HG03575 (cell line): ENCODE data around the gene MIGA2.

Experiments used
- ATAC-seq: cut with Tn5 transposase; IDR thresholded peaks from one replicate; pipeline ENCODE4 v1.9.1; 2021; ENCODE audit not compliant: unreplicated experiment, insufficient number of reproducible peaks, low FRiP score; ENCODE audit errors: extremely low read depth

MIGA2 gene

DNA sequence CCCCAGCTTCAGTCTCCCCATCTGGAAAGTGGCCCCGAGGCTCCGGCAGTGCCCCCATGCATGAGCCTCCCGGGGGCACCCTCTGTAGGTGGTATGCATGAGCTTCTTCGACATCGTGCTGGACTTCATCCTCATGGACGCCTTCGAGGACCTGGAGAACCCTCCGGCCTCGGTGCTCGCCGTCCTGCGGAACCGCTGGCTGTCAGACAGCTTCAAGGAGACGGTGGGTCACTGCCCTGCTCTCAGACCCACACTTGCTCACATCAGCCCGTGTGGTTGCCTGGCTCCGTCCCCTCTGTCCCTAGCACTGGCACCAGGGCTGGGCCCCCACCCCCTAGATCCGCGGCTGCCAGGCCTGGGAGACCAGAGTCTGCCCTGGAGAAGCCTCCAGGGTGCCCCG is 31.7 kb downstream of the MIGA2 start:
- no peak for ATAC-seq

DNA sequence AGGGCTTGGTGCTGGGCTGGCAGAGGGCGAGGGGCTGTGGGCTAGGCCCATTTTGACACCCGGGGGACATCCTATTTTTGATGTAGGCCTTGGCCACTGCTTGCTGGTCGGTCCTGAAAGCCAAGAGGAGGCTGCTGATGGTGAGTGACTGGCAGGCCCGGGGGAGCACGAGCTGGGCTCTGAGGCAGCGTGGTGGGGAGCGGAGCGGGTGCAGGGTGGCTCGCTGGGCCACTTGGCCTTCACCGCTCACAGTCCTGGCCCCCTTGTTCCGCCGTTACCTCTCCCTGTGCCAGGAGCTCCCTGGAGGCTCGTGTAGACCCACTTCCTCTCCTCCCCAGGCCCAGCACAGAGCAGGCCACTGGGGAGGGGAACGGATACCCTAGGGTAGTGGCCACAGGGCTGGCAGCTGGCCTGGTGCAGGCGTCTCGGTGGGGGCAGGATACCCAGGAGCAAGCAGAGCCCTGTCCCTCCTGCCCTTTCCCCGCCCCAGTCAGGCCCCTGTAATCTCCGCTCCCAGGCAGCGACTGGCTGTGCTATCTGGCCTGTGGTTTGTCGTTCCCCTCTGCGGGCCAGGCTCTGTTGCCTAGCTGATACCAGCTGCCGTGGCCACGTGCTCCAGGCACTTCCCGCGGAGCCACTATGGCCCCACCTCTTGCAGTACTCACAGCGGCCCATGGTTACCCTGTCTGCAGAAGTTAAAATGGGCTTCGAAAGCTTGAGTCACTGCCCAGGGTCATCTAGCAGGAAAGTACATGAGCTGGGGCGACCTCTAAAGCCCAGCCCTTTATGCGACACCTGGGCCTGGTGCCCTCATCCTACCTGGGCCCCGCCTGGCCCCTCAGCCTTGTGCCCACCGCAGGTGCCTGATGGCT is 32.8 kb downstream of the MIGA2 start:
- ATAC-seq: no peak

DNA sequence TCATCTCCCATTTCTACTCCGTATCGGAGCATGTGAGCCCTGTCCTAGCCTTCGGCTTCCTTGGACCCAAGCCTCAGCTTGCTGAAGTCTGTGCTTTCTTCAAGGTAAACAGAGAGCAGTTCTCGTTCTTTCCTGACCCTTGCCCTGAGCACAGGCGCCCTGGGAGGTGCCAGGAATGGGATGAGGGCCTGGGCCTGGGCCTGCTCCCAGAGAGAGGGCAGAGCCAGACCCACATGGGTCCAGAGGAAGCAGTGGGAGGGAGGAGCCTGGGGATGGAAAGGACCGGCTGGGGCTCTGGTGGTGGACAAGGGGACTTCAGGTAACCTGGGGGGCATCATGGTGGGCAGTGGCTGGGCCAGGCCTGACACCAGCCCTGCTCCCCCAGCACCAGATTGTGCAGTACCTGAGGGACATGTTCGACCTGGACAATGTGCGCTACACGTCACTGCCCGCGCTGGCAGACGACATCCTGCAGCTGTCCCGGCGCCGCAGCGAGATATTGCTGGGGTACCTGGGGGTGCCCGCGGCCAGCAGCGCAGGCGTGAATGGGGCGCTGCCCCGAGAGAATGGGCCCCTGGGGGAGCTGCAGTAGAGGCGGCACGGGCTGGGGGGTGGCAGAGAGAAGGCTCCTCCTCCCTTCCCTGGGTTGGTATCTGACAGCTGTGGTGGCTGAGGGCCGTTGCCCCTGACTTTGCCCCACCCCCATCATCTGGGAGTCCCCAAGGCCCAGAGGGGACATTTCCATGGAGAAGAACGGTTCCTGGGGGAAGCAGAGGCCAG is 33.6 kb downstream of the MIGA2 start:
- no peak for ATAC-seq

DNA sequence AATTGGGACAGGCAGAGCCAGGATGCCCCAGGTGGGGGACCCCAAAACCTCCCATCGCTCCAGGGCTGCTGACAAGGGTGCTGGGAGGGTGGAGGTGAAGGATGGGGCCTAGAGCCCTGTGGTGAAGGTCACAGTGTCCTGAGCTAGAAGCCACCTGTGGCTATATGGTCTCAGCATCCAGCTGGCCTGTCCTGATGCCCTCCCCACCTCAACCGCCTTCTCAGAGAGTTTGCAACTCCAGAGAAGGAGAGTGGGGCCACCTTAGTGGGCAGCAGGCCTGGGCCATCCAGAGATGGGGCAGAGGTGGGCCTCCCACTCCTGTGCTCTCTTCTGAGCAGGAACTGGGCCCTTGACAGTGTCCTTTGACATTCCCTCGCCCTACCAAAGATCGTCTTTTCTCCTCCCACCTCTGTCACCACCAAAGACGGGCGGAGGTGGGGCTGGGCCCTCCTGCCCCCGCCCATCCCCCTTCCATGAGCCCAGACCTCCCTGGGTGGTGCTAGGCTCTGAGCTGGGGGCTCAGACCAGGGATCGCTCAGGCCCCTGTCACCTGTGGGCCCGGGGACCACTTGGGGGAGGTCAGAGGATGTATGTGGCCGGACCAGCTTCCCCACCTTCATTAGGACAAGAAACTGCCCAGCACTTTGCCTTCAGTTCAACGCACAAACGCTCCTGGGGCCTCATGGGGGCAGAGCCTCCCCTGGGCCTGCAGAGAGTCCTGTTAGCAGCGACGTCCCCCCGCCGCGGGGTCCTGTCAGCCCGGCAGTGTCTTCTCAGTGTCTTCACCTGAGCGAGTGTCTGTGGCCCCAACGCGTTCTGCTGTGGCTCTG is 34.5 kb downstream of the MIGA2 start:
- no peak for ATAC-seq

DNA sequence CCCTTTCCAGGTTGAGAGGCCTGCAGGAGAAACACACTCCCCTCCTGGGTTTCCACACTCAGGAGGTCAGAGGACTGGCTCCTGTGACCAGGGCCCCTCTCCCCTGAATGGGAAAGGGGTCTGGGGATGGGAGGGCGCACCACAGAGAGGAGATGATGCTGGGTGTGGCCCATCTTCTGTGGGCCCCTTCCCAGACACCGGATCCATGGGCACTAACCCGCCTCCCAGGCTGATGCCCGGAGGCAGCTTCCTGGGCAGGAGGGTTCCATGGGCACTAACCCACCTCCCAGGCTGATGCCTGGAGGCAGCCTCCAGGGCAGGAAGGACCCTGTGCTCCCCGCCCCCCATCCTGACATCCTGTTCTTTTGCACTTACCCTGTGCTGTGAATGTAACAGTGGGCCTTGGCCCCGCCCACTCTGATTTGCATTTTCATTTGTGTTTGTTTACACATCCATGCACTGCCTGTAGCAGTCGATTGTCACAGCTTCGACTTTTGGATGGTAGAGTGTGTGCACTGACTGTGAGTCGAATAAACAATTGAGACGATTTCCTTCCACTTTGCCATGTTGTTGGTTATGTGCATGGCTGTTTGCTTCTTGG is 35.2 kb downstream of the MIGA2 start:
- no peak for ATAC-seq

DNA sequence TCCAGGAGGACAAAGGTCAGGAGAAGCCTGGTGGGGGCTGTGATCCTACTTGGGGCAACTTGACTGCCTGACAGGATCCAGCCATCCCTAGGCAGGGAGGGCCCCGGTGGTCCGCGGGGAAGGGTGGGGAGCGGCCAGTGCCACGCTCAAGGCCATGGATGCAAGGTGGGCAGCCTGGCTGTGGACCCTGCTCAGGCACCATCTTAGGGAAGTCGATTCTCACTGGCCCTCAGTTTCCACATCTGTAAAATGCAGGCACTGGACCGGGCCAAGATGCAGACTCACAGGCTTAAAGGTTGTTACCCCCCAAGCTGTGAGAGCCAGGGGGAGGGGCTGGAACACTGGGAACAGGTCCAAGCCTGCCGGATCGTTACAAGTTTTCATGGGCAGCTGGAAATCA is 35.7 kb downstream of the MIGA2 start:
- no peak for ATAC-seq

DNA sequence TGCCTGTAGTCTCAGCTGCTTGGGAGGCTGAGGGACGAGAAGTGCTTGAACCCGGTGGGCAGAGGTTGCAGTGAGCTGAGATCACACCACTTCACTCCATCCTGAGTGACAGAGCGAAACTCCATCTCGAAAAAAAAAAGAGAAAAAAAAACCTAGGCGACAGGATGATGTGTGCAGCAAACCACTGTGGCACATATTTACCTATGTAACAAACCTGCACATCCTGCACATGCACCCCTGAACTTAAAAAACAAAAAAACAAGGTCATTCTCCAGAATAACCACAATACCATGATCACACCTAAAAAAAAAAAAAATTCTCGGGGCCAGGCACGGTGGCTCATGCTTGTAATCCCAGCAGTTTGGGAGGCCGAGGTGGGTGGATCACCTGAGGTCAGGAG is 37.0 kb downstream of the MIGA2 start:
- ATAC-seq: no peak

DNA sequence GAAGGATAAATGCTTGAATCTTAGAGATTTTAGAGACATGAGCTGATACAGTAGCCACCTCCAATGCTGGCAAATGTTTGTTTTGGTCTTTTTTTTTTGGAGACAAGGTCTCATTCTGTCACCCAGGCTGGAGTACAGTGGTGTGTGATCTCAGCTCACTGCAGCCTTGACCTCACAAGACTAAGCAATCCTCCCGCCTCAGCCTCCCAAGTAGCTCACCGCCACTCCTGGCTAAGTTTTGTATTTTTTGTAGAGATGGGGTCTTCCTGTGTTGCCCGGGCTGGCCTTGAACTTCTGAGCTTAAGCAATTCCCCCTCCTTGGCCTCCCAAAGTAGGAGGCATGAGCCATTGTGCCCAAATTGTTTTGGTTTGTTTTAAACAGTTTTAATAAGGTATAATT is 37.7 kb downstream of the MIGA2 start:
- ATAC-seq: no peak

DNA sequence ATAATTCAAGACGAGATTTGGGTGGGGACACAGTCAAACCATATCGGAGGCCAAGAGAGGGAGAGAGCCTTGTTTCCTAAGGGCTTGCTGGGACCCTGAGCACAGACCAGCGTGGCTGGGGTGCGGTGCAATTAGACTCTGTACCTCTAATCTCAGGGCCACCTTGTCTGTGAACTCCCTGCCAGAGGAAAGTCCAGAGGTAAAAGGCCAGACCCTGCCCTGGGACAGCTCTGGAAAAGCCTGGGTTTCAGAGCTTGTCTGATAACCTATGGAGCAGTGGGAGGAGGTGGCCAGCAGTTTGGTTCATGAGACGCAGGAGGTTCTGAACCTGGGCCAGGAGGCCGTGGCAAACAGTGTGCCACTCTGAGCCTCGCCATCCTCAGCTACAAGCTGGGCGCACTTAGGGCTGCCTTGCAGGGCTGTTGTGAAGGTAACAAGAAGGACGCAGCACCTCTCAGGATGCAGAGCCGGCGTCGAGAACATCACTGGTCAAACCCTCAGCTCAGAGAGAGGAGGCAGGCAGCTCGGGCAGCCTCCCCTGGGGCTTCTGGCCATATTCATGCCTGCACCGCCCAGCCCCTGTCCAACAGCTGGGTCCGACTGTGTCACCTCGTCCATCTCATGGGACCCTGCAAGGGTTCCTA is 39.7 kb downstream of the MIGA2 start:
- no peak for ATAC-seq

DNA sequence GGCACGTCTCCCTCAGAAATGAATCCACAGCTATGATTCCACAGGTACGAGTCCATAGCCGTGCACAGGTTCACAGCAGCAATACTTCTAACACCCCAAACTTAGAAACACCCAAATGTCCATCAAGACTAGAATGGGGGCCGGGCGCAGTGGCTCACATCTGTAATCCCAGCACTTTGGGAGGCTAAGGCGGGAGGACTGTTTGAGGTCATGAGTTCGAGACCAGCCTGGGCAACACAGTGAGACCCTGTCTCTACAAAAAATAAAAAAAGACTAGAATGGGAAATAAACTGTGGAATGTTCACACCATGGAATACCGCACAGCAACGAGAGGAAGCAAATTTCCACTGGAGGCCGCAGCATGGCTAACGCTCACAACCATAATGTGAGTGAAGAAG is 40.2 kb downstream of the MIGA2 start:
- ATAC-seq: no peak

DNA sequence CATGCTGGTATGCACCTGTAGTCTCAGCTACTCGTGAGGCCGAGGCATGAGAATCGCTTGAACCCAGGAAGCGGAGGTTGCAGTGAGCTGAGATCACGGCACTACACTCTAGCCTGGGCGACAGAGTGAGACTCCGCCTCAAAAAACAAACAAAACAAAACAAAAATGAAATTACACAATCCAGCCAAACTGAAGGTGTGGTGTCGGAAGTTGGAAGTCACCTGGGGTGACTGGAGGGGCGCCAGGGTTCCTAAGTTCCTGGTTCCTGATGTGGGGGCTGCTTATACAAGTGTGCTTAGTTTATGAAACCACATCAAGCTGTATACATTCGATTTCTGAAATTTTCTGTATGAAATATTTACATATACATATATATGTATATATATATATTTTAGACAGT is 40.8 kb downstream of the MIGA2 start:
- no peak for ATAC-seq

DNA sequence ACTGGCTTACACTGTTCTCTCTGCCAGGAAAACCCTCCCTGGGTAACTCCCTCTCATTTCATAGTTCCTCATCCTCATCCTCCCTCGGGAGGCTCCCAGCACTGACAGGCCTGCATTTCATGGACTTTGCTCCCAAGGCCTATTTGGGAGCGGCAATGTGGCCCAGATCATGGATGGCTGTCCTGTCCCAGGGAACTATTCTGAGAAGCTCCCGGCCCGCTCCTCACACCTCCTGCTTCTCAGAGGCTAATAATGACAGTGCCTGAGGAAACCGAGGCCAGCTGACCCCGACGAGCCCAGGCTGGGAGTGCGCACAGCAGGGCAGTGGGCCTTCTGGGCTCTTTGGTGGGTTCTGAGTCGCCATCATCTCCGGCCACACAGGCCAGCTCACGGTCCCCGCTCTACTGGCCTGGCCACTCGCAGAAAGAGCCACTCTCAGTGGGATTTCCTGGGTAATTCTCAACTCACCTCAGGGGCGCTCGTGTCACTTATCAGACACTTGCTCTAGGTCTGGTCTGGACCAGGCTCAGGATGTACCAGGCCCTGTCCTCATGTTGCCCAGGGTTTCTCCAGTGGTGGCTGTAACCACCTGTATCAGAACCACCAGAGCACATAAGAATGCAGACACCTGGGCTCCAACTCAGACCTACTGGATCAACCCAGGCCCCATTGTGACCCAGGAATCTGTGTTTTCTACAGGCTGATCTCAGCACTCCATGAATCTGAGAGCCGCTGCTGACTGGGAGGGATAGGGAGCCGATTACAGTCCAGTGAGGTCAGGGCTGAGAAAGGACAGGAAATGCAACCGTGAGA is 42.5 kb downstream of the MIGA2 start:
- no peak for ATAC-seq

DNA sequence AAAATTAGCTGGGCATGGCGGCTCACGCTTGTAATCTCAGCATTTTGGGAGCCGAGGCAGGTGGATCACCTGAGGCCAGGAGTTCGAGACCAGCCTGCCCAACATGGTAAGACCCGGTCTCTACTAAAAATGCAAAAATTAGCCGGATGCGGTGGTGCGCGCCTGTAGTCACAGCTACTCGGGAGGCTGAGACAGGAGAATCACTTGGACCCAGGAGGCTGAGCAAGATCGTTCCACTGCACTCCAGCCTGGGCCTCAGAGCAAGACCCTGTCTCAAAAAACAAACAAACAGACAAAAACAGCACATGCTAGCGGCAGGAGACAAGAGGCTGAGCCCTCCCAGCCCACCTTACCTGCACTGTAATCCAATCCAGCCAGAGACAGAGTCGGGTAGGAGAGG is 43.4 kb downstream of the MIGA2 start:
- no peak for ATAC-seq

DNA sequence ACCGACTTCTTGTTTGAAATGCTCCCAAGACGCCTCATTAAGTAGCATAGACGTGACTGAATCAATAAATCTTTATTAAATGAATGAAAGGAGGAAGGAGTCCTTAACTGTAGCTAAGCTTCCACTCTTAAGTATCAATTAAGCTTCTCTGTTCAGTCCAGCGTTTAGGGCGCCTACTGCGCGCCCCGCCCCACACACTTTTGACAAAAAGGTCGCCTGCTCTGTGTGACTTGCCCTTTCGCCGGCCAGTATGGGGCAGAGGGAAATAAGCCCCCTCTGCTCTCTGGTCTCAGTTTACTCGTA is 43.8 kb downstream of the MIGA2 start:
- ATAC-seq: no peak

DNA sequence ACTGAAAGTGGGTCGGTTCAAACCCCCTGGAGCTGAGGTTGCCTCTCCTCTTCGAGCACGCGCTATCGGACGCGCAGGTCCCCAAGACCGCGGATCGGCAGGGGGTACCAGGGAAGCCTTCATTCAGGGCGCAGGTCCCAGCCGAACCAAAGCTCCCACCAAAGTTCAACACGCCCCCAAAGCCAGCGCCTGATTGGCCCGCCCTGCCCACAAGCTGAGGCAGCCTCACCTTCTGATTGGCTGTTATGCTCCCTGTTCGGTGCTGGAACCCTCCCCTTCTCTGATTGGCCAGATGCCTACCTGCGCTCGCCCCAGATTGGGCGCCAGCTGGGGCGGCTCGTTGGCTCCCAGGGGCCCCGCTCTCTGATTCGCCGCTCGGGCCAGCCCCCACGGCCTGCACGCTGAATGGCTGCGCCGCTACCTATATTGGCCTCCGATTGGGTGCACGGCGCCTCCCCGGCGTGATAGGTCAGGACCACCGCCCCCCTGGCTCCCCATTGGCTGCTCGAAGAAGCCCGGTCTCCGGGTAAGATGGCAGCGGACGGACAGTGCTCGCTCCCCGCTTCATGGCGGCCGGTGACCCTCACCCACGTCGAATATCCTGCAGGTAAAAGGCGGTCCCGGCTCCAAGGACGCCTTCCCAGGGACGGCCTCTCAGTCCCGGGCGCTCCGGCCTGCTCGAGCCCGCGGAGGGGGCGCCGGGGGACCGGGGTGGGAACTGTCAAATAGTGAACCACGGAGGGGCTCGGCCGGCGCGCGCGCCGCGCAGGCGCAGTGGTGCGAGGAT is 44.4 kb downstream of the MIGA2 start, which contains the start of gene DOLPP1:
DOLPP1 (plus strand) TSS at position 511 of the 787 bp plus-strand sequence; CDS start at position 532, 21 bp downstream.
- peak; percentile 58 for ATAC-seq

DNA sequence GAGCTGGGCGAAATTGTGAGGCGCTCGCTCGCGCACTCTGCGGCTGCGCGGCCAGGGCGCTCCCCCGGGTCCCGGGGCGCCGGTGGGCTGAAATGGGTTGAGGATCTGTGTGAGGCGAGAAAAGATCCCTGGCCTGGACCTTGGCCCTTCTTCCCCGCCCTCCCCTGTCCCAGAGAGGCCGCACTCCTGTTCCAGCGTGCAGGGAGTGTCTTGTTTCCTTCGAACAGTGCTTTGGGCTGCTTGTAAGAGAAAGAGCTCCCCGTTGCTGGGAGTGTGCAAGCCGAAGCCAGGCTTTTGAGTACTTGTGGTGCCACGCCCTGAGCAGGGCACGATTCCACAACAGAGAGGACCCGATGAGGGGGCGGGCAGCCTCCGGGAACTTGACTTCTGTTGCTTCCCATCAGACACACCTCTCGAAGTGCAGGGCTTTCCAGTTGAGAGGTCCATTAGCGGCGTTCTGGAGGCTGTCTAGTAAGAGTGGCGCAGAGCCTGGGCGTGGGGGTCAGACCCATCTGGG is 45.0 kb downstream of the MIGA2 start:
- no peak for ATAC-seq

DNA sequence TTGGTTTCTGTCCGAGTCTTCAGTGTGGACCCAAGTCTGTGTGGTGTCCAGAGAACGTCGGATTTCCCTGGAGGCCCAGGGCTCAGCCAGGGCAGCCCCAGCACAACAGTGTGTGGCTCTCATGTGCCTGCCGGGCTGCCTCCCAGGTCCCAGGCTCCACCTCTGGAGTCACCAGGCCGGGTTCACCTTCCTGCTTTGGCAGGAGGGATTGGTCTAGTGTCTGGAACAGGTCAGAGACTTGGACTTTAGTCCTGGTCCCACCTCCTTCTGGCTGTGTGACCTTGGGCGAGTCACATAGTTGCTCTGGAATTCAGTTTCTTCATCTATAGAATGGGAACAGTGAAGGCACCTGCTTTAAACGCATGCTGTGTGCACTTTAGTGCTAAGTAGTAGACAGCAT is 47.7 kb downstream of the MIGA2 start:
- ATAC-seq: no peak
